Heart left ventricle (tissue), 13 donors: Measurements from ENCODE around the gene VPS26A.
"Not testable (repeated sequence)": the region's sequence is repeated elsewhere in the genome, so short reads cannot be mapped to it uniquely, and the experiment has no call there.

Experiments
- POLR2A ChIP-seq, 2 donors: fragments of 450-650 bp; IDR thresholded peaks; one replicate each; pipeline ENCODE4 v1.6.1; 2017; ENCODE audit warnings: antibody characterized with exemption in 2 of 2, mild to moderate bottlenecking in 2 of 2, moderate library complexity in 2 of 2
- TF ChIP-seq, protein P1 (sequence below), 12 donors: fragments of 200-600 bp; sonication (generic) in 4 of 12; IDR thresholded peaks; one replicate each; pipeline versions ENCODE4 v1.5.0 to v1.8.0; 2018 to 2022; ENCODE audit warnings: antibody characterized with exemption in 12 of 12, mild to moderate bottlenecking in 5 of 12
- donor health status: ischemic (EF 13 %, LVEDD 7.1; RV severe dilation, severe dysfunction).
- donor health status: DM: no; HTN: yes; CAD: no.
- donor health status: DM: no; HTN: no; CAD: no.
- donor health status: ischemic (EF 25% LVEDD 6.9; RV normal size, moderate dysfunction).
- donor health status: ischemic (EF 25% LVEDD 5.7; RV mildly dilated, moderate dysfunction).
- donor health status: ischemic (EF 35%, LVEDD 5.7; RV mildly dilated, moderate dysfunction).
- donor health status: nonischemic (EF 11% LVEDD 7.7; RV severe dilation, severe dysfunction).
- donor health status: DM: yes; HTN: yes; CAD: no.
- donor health status: PGD.
- donor health status: ischemic (EF 29% LVEDD 5.4; RV normal size, mild dysfunction).
- donor health status: nonischemic (EF 23%, LVEDD 6.1; RV moderate dilation, normal function).

GRCh38 chr10:69175326-69175725 is 51.3 kb downstream of the VPS26A start:
- TF ChIP-seq, protein P1, sequence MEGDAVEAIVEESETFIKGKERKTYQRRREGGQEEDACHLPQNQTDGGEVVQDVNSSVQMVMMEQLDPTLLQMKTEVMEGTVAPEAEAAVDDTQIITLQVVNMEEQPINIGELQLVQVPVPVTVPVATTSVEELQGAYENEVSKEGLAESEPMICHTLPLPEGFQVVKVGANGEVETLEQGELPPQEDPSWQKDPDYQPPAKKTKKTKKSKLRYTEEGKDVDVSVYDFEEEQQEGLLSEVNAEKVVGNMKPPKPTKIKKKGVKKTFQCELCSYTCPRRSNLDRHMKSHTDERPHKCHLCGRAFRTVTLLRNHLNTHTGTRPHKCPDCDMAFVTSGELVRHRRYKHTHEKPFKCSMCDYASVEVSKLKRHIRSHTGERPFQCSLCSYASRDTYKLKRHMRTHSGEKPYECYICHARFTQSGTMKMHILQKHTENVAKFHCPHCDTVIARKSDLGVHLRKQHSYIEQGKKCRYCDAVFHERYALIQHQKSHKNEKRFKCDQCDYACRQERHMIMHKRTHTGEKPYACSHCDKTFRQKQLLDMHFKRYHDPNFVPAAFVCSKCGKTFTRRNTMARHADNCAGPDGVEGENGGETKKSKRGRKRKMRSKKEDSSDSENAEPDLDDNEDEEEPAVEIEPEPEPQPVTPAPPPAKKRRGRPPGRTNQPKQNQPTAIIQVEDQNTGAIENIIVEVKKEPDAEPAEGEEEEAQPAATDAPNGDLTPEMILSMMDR (IDR thresholded peaks at IDR 0.05): not testable (repeated sequence)
- not testable (repeated sequence) for TF ChIP-seq POLR2A (IDR thresholded peaks at IDR 0.05)
